ENCODE data around the gene KLHL9.

KLHL9 gene

DNA sequence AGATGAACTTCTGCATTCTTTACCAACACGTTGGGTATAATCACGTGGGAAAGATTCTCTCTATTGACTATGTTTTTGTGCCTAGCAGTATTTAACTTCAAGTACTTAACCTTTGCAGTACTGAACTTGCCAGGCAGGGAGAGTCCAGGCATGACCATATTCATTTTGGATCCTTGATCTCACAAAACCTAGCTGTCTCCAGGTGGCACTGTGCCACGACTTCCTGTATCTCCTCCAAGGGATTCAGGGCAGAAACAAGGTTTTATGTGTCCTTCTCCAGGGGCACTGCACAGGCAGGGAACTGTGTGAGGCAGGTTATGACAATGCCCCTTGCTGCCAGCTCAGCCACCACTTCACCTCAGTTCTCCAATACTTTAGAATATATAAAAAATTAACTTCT lies 18.3 kb downstream of the KLHL9 start:
- H3K4me3 ChIP-seq (replicated peaks; ENCODE audit: low read depth, low read length): no peak overlapping the region
- DNase-seq (ENCODE audit: low read depth): no peak
- no peak for TF ChIP-seq CTCF (IDR thresholded peaks at IDR 0.05; ENCODE audit: low read length, missing control alignments)

DNA sequence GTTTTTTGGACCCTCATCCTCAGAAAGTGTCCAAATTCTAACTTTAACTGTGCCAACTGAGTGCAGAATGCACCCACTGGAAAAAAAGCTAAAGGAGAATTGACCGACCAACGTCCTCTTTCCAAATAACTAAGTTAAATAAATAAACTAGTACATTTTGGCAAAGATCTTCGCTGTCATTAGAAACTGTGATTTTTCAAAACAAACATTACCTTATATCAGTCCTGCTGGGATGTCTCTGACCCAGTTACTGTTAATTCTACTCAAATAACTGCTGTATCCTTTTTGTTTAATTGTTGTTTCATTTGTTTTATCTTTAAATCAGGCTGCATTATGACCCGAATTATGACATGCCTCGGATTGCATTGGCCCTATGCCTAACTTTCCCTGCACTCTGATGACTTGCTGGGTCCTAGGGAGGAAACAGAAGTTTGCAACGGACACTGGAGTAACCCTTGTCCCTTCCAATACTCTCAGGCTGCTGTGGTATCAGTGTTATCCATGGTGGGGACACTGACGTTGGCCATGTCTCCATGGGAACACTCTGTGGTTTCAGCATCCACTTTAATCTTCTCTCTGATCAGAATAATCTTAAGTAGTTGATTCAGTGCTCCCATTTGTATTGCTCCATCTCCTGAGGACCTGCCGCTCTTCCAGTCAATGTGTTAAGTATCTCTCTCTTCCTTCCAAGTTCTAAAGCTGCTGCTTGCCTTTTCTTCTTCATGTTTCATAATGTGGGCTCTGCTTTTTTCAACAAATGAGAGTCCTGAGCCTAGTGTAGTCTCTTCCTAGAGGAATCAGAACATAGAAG lies 19.0 kb downstream of the KLHL9 start:
- no peak for TF ChIP-seq CTCF (IDR thresholded peaks at IDR 0.05; ENCODE audit: low read length, missing control alignments)
- H3K4me3 ChIP-seq (replicated peaks; ENCODE audit: low read depth, low read length): no peak overlapping the region
- no peak for DNase-seq (ENCODE audit: low read depth)

- TF ChIP-seq CTCF (IDR thresholded peaks at IDR 0.05; ENCODE audit: low read length, missing control alignments): no peak
- no peak overlapping the region for H3K4me3 ChIP-seq (replicated peaks; ENCODE audit: low read depth, low read length)
- DNase-seq (ENCODE audit: low read depth): no peak
These were observed 21.1 kb downstream of the KLHL9 start for GRCh38 chr9:21314152-21314551.

- TF ChIP-seq CTCF (IDR thresholded peaks at IDR 0.05; ENCODE audit: low read length, missing control alignments): no peak
- H3K4me3 ChIP-seq (replicated peaks; ENCODE audit: low read depth, low read length): no peak overlapping the region
- DNase-seq (ENCODE audit: low read depth): no peak
These were observed 23.3 kb downstream of the KLHL9 start for GRCh38 chr9:21311889-21312288.

- TF ChIP-seq CTCF (IDR thresholded peaks at IDR 0.05; ENCODE audit: low read length, missing control alignments): no peak
- no peak for DNase-seq (ENCODE audit: low read depth)
- H3K4me3 ChIP-seq (replicated peaks; ENCODE audit: low read depth, low read length): no peak within 1 kb of the TSS
These were observed 30.0 kb downstream of the KLHL9 start, which contains the start of gene IFNA5 for GRCh38 chr9:21305213-21305612. Gene IFNA5 (minus strand): TSS chr9:21305313. CDS start chr9:21305256, 57 bp downstream.

GRCh38 chr9:21295992-21296391 lies 39.2 kb downstream of the KLHL9 start:
- TF ChIP-seq CTCF (IDR thresholded peaks at IDR 0.05; ENCODE audit: low read length, missing control alignments): no peak
- DNase-seq (ENCODE audit: low read depth): no peak
- no peak overlapping the region for H3K4me3 ChIP-seq (replicated peaks; ENCODE audit: low read depth, low read length)

Measured in fibroblast of pulmonary artery (primary cell).